Vagina (tissue), 2 donors: ENCODE data around the gene IFNA13.

Experiments used
- POLR2A ChIP-seq, 2 donors: fragments of 450-650 bp; IDR thresholded peaks; one replicate each; pipeline ENCODE4 v1.6.1; 2017; ENCODE audit warnings: antibody characterized with exemption in 2 of 2, mild to moderate bottlenecking in 2 of 2, moderate library complexity in 2 of 2
- TF ChIP-seq, protein P1 (sequence below), 3 experiments: fragments of 450-650 bp in 2 of 3; fragments of 200-600 bp in 1 of 3; sonication (generic) in 1 of 3; IDR thresholded peaks; one replicate each; pipeline ENCODE4 v1.5.1; 2017 to 2019; ENCODE audit warnings: antibody characterized with exemption in 3 of 3, mild to moderate bottlenecking in 2 of 3, moderate library complexity in 2 of 3

DNA sequence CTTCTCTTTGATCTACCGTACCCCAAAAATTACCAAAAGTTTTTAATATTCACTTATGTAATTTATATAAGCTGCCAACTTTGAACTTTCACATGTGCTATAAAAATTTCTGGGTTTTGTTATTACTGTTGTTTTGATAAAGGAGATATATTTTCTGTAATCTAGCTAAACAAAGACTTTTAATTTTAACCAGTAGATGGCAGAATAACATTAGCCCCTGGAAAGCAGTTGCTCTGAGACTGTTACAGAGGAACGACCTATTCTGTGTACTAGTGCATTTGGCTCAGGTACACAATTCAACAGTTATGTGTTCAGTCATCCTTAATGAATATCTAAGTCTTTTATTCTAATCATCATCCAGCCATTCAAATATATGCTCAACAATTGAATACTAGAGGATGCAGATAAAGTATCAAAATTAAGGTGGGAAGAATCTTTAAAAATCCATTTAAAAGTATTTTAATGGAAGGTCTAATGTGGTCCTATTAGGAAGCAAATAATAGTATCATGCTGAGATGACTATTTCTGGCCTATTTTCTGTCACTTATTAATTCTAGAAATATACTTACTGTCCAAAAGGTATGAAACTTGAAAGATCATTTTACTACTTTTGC, 41.2 kb downstream of the IFNA13 start:
- TF ChIP-seq, protein P1, sequence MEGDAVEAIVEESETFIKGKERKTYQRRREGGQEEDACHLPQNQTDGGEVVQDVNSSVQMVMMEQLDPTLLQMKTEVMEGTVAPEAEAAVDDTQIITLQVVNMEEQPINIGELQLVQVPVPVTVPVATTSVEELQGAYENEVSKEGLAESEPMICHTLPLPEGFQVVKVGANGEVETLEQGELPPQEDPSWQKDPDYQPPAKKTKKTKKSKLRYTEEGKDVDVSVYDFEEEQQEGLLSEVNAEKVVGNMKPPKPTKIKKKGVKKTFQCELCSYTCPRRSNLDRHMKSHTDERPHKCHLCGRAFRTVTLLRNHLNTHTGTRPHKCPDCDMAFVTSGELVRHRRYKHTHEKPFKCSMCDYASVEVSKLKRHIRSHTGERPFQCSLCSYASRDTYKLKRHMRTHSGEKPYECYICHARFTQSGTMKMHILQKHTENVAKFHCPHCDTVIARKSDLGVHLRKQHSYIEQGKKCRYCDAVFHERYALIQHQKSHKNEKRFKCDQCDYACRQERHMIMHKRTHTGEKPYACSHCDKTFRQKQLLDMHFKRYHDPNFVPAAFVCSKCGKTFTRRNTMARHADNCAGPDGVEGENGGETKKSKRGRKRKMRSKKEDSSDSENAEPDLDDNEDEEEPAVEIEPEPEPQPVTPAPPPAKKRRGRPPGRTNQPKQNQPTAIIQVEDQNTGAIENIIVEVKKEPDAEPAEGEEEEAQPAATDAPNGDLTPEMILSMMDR (IDR thresholded peaks at IDR 0.05): peak; percentile 37 to 44 (median 42)
- no peak for TF ChIP-seq POLR2A (IDR thresholded peaks at IDR 0.05)
